HepG2 (cell line): ENCODE measurements around the gene FMNL1. TPM values are rescaled to one million over a fixed set of nuclear protein-coding genes. Genes with fewer than 3 reads are reported as not detected.
A peak's percentile ranks its signal among the peaks of the same experiment; 100 is the strongest.

ENCODE experiments used
- ADNP ChIP-seq: sonication (generic); formaldehyde crosslinking; IDR thresholded peaks from 2 replicates; pipeline ENCODE4 v1.4.0; 2020; ENCODE audit warnings: missing genetic modification reagents
- EEA1 ChIP-seq: sonication (generic); formaldehyde crosslinking; IDR thresholded peaks from 2 replicates; pipeline ENCODE4 v1.5.1; 2020; ENCODE audit warnings: mild to moderate bottlenecking, missing genetic modification reagents, borderline replicate concordance
- FOXK1 ChIP-seq: sonication (generic); formaldehyde crosslinking; IDR thresholded peaks from 2 replicates; pipeline ENCODE4 v1.4.0; 2020; ENCODE audit warnings: low read depth, missing genetic modification reagents, borderline replicate concordance
- HDAC2 ChIP-seq: sonication (generic); formaldehyde crosslinking; IDR thresholded peaks from 2 replicates; pipeline ENCODE4 v1.4.0; 2020; ENCODE audit warnings: missing genetic modification reagents
- HNF4A ChIP-seq: sonication (generic); formaldehyde crosslinking; IDR thresholded peaks from 2 replicates; pipeline ENCODE4 v1.4.0; 2020; ENCODE audit warnings: missing genetic modification reagents
- MIXL1 ChIP-seq: IDR thresholded peaks from 2 replicates; pipeline ENCODE4 v1.6.1; 2016
- MXD4 ChIP-seq: IDR thresholded peaks from 2 replicates; pipeline ENCODE4 v1.6.1; 2016; ENCODE audit warnings: mild to moderate bottlenecking, missing biosample characterization, missing genetic modification reagents
- MYC ChIP-seq: sonication (generic); formaldehyde crosslinking; IDR thresholded peaks from 2 replicates; pipeline ENCODE4 v1.9.0; 2021; ENCODE audit warnings: missing genetic modification reagents, borderline replicate concordance
- PATZ1 ChIP-seq: sonication (generic); formaldehyde crosslinking; IDR thresholded peaks from 2 replicates; pipeline ENCODE4 v1.4.0; 2020; ENCODE audit warnings: missing genetic modification reagents
- PHF21A ChIP-seq: sonication (generic); formaldehyde crosslinking; IDR thresholded peaks from 2 replicates; pipeline ENCODE4 v1.5.0; 2020; ENCODE audit warnings: mild to moderate bottlenecking, missing genetic modification reagents
- SMC3 ChIP-seq: IDR thresholded peaks from 2 replicates; pipeline ENCODE4 v1.6.1; 2011; ENCODE audit warnings: low read length, improper control_type of control experiment
- STAG1 ChIP-seq: sonication (generic); formaldehyde crosslinking; IDR thresholded peaks from 2 replicates; pipeline ENCODE4 v1.4.0; 2020; ENCODE audit warnings: missing genetic modification reagents
- ZNF317 ChIP-seq: sonication (generic); formaldehyde crosslinking; IDR thresholded peaks from 2 replicates; pipeline ENCODE4 v1.5.0; 2020; ENCODE audit warnings: mild to moderate bottlenecking, missing genetic modification reagents
- ZNF547 ChIP-seq: sonication (generic); formaldehyde crosslinking; IDR thresholded peaks from 2 replicates; pipeline ENCODE4 v1.5.1; 2020; ENCODE audit warnings: mild to moderate bottlenecking, missing genetic modification reagents
- polyA plus RNA-seq, 8 experiments: library from polyadenylated mRNA; depleted of rRNA in 3 of 8; stranded (reverse) in 7 of 8; unstranded in 1 of 8; fragments of >200 nt; fragmentation: Illumina TruSeq in 4 of 8; extraction: Trizol in 4 of 8; gene quantifications; 2 replicates each; pipeline versions ENCODE4 v1.2.1 to v1.2.3, GENCODE V29; 2011 to 2016; ENCODE audit warnings: low read depth in 4 of 8, missing spikeins in 1 of 8, mixed read lengths in 1 of 8; ENCODE audit not compliant: insufficient read depth in 1 of 8
- total RNA-seq, 5 experiments: library from RNA; depleted of rRNA; stranded (reverse); fragments of >200 nt; fragmentation: Illumina TruSeq; extraction: Trizol; gene quantifications; 2 replicates each; pipeline ENCODE4 v1.2.3, GENCODE V29; 2016; ENCODE audit warnings: low read depth in 1 of 5
- TF ChIP-seq, protein P1 (sequence below): sonication (generic); formaldehyde crosslinking; IDR thresholded peaks from 2 replicates; pipeline ENCODE4 v1.4.0; 2020; ENCODE audit warnings: low read depth, missing genetic modification reagents
- TF ChIP-seq, protein P2 (sequence below): sonication (generic); formaldehyde crosslinking; IDR thresholded peaks from 2 replicates; pipeline ENCODE4 v1.5.1; 2020; ENCODE audit warnings: mild to moderate bottlenecking, missing genetic modification reagents, borderline replicate concordance

The FMNL1 gene
- total and polyA plus RNA-seq, 2 of the 13 experiments (the other 11 are each of a cell fraction or from before 2014, with no cell fraction given): 0.53 to 0.70 TPM

GRCh38 chr17:45231481-45232116 is 9.9 kb downstream of the FMNL1 start (continued):
- TF ChIP-seq, protein P1, sequence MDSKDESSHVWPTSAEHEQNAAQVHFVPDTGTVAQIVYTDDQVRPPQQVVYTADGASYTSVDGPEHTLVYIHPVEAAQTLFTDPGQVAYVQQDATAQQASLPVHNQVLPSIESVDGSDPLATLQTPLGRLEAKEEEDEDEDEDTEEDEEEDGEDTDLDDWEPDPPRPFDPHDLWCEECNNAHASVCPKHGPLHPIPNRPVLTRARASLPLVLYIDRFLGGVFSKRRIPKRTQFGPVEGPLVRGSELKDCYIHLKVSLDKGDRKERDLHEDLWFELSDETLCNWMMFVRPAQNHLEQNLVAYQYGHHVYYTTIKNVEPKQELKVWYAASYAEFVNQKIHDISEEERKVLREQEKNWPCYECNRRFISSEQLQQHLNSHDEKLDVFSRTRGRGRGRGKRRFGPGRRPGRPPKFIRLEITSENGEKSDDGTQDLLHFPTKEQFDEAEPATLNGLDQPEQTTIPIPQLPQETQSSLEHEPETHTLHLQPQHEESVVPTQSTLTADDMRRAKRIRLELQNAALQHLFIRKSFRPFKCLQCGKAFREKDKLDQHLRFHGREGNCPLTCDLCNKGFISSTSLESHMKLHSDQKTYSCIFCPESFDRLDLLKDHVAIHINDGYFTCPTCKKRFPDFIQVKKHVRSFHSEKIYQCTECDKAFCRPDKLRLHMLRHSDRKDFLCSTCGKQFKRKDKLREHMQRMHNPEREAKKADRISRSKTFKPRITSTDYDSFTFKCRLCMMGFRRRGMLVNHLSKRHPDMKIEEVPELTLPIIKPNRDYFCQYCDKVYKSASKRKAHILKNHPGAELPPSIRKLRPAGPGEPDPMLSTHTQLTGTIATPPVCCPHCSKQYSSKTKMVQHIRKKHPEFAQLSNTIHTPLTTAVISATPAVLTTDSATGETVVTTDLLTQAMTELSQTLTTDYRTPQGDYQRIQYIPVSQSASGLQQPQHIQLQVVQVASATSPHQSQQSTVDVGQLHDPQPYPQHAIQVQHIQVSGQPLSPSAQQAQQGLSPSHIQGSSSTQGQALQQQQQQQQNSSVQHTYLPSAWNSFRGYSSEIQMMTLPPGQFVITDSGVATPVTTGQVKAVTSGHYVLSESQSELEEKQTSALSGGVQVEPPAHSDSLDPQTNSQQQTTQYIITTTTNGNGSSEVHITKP (CRISPR knock-in tag): no peak
- TF ChIP-seq ADNP (peak; percentile 50; the same call in 1 of the 2 replicates), ZNF547 (CRISPR knock-in tag) (0 out of 2 replicates have a peak, but pooled peaks have one; percentile 31), STAG1 (peak; percentile 75), FOXK1 (CRISPR knock-in tag) (0 out of 2 replicates have a peak, but pooled peaks have one; percentile 21), PHF21A (CRISPR knock-in tag) (no peak), HDAC2 (CRISPR knock-in tag) (no peak), MXD4 (no peak), SMC3 (peak; percentile 50; the same call in 1 of the 2 replicates), ZNF317 (peak; percentile 47; the same call in 1 of the 2 replicates), MIXL1 (CRISPR knock-in tag) (no peak), HNF4A (CRISPR knock-in tag) (peak; percentile 14; the same call in 1 of the 2 replicates), PATZ1 (CRISPR knock-in tag) (peak; percentile 90), EEA1 (CRISPR knock-in tag) (peak; percentile 57; the same call in 1 of the 2 replicates), MYC (peak; percentile 26; the same call in 1 of the 2 replicates)
- TF ChIP-seq, protein P2, sequence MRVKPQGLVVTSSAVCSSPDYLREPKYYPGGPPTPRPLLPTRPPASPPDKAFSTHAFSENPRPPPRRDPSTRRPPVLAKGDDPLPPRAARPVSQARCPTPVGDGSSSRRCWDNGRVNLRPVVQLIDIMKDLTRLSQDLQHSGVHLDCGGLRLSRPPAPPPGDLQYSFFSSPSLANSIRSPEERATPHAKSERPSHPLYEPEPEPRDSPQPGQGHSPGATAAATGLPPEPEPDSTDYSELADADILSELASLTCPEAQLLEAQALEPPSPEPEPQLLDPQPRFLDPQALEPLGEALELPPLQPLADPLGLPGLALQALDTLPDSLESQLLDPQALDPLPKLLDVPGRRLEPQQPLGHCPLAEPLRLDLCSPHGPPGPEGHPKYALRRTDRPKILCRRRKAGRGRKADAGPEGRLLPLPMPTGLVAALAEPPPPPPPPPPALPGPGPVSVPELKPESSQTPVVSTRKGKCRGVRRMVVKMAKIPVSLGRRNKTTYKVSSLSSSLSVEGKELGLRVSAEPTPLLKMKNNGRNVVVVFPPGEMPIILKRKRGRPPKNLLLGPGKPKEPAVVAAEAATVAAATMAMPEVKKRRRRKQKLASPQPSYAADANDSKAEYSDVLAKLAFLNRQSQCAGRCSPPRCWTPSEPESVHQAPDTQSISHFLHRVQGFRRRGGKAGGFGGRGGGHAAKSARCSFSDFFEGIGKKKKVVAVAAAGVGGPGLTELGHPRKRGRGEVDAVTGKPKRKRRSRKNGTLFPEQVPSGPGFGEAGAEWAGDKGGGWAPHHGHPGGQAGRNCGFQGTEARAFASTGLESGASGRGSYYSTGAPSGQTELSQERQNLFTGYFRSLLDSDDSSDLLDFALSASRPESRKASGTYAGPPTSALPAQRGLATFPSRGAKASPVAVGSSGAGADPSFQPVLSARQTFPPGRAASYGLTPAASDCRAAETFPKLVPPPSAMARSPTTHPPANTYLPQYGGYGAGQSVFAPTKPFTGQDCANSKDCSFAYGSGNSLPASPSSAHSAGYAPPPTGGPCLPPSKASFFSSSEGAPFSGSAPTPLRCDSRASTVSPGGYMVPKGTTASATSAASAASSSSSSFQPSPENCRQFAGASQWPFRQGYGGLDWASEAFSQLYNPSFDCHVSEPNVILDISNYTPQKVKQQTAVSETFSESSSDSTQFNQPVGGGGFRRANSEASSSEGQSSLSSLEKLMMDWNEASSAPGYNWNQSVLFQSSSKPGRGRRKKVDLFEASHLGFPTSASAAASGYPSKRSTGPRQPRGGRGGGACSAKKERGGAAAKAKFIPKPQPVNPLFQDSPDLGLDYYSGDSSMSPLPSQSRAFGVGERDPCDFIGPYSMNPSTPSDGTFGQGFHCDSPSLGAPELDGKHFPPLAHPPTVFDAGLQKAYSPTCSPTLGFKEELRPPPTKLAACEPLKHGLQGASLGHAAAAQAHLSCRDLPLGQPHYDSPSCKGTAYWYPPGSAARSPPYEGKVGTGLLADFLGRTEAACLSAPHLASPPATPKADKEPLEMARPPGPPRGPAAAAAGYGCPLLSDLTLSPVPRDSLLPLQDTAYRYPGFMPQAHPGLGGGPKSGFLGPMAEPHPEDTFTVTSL (CRISPR knock-in tag): no peak
